ENCODE measurements around the gene SERP2.

Gene SERP2

DNA sequence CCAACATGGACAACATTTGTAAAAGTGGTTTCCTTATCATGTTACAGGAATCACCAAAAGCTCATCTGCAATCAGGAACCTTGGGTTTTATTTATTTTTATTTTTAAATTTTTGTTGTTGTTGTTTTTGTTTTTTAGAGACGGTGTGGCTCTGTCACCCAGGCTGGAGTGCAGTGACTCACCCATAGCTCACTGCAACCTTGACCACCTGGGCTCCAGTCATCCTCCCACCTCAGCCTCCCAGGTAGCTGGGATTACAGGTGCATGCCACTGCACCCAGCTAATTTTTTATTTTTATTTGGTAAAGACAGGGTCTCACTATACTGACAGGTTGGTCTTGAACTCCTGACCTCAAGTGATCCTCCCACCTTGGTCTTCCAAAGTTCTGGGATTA, 13.6 kb upstream of the SERP2 start:
- DNase-seq, result no peak

DNA sequence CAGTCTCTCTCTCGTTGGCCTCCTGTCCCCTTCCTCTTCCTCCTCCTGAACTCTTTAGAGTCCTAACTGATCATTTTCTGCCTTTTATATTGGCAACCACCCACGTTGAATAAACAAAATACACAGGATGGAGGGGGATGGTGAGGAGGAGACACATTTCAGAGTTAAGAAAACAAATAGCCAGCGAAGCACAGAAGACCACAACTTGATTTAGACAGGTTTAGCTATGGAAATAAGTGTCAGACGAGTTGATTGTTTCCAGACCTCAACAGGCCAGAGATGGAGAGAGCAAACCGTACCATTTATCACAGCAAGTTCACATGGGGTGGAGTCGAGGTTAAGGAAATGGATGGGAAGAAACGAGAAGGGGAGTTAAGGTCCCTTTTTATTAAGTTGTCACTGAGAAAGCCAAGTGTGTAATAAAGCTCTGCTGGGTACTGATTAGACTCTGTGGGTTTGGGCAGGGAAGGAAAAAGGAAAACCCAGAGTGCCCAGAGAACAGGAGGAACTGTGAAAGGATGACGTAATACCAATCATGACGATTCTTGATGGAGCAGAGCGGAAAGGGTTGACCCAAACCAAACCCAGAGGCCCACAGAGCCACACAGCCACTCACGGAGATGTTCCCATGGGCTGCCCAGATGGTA, 11.1 kb upstream of the SERP2 start:
- DNase-seq, result no peak

DNA sequence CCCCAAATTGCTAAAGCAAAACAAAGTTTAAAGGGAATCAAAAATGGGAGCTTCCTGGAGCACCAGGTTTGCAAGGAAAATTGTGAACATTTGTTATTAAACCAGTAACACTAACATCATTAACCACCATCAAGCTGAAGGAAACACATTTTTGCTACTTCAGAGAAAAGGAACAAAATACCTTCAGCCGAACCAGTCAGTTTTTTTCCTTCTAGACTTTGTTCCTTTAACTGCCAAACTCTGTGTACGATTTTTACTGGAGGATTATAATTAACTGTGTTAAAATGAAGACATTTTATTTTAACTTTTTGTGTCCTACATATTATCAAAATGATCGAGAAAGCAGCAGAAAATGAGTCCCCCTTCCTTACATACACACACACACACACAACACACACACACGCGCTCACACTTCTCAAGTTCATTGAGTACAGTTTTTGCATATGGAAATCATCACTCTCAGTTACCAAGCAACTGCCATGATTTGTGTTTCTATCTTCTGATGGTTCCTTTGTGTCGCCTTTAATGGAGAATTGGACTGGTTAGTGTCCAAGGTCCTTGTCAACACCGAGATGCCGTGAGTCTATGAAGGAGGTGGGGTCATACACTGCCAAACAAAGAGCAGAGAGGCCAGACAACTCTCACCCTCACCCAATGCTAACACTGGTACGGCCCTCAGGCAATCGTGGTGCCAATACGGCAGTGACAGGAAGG, 9.8 kb upstream of the SERP2 start:
- DNase-seq, result no peak

DNA sequence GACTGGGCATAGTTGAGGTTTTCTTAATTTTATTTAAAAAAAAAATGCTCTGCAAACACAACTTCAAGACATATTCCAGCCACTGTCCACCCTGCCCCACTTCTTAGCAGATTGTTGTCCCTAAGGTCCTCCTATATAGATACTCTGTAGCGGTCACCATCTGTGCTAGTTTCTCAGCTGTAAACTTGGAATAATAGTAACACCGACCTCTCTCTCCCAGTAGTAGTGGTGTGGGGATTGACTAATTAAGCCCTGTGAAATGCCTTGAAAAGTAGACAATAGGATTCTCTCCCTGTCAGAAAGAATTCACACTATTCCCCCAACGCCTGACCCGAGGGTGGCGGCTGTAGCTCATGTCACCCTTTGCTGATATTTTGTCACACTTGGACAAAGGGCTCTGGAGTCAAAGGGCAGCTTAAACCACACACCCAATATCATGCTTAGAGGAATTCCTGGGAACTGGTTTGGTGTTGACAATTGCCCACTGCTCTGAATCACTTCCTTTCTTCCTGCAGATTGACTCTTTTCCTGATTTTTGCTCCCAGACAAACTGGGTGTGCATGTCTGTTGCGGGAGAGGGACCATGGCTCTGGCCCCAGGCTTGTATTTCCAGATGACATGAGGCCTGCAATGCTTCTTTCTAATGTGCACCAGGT, 9.2 kb upstream of the SERP2 start:
- no peak for DNase-seq

DNA sequence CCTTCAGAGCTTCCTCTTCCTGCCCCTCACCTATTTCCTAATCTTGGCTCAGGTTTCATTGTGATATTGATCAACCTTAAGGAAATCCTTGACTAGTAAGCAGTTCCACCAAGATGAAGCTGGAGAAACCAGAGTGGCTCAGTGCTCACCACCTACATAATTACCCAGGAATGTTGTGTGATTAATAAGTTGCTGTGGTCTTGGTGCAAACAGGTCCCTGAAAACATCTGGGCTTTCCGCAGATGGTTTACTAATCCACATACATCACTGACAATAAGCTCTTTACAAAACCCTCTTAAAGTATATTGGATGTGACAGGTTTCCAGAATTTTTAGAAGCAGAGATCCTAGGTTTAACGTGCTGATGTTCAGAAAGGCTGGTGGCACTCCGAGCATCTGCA, 8.6 kb upstream of the SERP2 start:
- no peak for DNase-seq

DNA sequence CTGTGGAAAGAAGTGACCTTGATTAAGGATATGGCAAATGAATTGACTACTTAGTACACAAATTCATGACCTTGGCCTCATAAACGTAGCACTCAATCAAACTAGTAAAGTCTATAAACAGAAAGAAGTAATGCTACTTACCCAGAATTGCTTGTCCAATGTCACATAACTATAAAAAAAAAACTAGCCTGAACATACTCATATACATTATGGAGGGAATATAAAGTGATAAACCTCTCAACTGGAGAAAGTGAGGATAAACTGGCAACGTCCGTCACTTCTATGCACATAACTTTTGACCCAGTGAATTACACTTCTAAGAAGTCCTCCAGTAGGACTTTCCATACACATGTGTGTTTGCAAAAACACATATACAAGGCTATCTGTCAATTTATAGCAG, 7.7 kb upstream of the SERP2 start:
- DNase-seq, result no peak

DNA sequence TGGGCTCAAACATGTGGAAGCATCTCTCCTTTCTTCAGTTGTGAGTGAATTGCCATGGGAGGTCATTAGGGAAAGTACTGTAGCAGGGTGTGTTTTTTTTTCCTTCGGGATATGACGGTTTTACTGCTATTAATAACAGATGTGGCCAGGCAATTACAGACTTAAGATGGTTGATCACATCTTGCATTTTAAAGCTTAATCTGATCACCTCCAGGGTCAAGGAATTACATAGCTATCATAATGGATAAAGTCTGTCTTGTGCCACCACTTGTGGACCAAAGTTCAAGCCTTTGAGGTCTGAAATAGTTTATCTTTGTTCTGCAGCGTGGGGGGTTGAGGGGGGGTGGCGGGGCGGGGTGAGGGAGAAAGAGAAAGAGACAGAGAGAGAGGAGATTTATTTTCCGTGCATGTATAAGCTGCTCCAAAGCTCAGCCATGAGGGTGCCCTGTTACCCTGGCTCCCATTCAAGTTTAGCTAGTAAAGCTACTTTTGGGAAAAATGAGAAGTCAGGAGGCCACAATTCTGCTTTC, 5.5 kb upstream of the SERP2 start:
- no peak for DNase-seq

DNA sequence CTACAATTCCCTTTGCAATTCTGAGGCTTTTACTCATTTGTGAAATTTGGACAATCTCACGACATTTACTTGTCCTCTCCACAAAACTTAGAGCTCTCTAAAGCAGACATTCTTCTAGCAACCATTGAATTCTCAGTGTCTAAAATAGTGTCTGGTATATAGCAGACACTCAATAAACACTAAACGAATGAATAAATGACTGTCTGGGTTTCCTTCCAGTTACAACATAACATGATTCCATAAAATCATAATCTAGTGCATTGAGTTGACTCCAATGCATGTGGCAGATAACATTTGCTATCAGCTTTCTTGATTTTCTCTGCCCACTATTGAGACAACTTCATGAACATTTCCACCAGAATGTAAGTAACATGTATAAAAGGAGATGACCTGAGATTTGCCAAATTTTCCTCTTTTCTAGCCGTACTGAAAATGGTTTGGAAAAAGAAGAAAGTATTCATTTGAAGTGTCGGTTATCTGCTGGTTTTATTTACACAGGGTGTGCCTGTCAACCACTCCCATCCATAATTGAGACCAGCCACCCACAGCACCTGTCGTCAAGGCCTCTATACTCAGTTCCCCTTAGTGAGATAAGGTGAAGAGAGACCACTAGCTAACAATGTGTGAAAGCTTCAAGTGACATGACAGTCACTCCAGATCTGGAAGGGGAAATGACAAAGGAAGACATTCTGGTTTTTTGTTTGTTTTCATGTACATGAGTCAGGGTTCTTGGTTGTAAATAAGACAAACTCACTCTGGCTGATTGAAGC, 4.8 kb upstream of the SERP2 start:
- DNase-seq, result no peak

DNA sequence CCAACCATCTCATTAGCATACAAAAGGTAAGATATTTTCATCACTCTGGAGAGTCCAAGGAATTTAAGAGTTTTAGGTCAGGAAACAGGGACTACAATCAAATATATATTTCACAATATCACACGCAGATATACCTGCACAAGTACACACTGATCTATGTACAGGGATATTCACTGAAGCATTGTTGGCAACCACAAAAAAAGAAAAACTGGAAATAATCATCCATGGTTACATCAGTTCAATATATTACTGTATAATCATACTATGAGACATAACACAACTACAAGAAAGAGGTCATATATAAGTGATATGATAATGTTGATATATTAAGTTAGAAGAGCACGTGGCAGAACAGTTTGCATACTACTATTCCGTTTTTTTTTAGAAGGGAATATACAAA, 2.2 kb upstream of the SERP2 start:
- no peak for DNase-seq

DNA sequence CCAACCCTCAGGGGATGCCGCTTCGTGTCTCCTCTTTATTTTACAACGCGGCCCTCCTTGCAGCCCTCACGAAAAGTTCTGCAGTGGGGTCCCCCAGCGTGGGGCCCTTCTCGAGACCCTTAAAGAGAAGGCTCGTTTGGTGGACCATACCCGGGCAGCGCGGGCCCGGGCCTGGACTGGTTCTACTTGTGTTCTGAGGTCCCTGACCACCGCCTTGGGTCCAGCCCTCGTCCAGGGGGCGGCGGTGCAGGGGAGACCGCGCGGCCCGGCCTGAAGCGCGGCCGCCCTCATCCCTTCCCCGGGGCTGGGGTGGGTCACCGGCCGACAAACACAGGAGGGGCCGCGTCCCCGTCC, 400 bp upstream of the SERP2 start:
- no peak for DNase-seq

DNA sequence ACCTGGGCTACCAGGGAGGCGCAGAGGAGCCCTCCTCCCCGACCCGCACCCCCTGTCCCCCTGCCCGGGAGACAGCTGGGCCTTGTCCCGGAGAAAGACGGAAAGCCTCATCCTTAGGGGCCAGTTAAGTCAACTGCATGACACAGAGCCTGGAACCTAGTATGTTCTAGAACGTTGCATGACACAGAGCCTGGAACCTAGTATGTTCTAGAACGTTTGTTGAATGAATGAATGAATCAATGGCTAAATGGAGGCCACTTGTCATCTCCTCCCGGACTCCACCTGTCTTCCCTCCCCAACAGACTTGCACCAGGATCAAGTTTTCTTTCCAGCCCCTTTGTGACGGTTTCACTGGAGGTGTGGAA, 706 bp downstream of the SERP2 start:
- no peak for DNase-seq

DNA sequence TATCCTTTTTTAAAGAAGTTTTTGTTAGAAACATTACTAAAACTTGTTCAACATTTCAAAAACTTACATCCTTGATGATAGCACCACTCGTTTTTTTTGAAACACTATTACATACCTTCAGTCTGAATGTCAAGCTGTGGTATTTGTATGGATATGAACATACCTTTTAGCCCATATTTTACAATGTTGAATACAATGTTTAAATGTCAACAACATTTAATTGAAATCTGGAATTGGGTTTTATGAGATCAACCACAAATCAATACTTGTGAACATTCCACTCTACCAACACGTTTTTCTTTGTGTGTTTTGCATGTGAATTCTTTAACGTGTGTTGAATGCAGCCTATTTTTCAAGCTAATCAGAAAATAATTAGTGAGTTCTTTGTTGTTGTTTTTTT, 4.7 kb downstream of the SERP2 start:
- DNase-seq, result no peak

DNA sequence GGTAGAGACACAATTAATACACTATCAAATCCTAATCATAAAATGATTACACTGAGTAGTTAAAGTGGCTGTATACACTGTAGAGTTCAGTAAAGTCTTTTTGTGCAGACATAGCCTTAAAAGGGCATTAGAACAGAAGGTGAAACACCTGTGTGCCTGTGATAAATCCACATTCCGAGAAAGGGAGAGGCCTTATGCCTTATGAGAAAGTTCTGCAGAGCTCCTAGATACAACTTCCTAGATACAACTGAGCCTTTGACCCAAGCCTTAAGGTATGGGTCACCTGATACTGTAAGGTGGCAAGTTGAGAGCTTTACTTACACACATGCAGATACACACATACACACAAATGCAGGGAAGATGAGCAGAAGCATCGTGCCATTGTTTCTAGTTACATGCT, 6.3 kb downstream of the SERP2 start:
- no peak for DNase-seq

DNA sequence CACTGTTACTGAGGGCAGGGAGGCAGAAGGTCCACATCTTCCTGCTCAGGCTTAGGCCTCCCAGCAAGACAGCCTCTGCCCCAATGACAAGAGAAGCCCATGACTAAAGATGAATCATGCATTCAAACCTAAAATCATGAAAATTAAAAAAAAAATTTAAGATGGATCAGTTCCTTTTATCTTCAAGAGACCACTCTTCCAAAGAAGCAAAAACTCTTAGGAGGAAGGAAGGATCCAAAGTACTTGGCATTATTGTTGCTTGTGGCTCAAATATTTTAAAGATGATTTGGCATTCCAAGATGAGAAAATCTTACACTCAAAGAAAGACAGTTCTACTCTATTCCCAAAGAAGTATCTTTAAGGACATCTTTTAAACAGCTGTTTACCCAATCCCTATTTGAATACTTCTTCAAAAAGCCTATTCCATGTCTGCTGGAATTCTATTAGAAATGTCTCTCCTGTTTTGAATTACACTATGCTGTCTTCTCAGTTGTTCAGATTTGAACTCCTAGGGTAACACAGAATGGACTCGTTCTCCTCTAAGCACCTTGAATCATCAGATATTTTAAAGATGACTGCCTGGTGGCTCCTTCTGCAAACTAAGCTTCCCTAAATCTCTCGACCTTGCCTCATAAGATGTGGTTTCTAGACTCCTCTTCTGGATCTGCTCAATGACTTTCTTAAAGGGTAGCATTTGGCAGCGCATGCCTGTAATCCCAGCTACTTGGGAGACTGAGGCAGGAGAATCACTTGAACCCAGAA, 7.0 kb downstream of the SERP2 start:
- DNase-seq, result no peak

DNA sequence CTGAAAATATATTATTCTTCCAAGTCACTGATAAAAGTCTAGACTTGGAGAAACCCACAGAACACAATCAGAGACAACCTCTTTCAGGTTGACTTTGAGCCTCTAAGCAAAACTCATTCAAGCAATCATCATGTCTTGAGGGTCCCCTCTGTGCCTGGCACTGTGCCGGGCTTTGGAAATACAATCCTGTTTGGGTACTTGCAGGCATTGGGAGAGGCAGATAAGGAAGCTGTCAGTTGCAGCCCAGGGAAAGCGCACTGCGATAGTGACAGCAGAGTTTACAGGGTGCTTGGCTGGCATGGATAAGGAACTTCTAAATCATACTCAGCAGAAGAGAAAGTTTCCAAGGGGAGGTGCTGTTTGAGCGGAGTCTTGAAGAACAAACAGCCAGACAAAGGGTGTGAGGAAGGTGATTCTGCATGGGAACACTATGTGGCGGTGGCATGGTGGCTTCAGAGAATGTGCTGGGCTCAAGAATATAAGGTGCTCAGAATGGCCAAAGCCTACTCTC, 9.1 kb downstream of the SERP2 start:
- no peak for DNase-seq

DNA sequence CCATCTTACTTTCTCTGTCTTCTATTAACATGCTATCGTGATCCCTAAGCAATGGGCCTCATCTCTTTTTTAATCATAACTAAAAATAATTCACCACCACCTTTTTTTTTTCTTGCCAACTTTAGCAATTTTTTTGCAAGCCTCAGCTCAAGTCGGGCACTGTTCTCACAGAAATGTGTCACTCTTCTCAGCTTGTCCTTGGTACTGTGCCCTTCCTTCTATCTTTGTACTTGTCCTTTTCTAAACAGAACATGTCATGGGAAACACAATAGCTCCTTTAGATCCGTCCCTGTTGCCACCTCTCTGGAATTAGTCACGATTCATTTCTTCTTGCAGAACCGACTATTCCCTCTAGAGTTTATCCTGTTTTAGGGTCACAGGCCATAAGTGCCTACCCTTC, 10.3 kb downstream of the SERP2 start:
- no peak for DNase-seq

DNA sequence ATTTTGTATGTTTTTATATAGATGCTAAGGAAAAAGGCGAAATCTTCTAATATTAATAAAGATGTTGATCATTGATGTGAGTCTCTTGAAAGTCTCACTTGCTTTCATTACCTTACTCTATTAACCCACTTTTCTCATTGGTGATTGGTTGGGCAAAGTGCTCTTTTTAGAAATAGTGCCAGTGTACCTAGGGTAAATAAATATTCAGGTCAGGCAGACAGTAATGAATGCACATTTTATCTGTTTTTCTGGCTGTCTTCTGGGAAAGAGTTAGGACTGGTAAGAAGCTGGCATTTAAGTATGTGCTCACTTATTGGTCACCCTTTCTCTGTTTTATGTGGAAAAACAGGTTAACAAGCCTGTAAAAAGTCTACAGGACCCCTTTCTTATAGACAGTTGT, 11.2 kb downstream of the SERP2 start:
- DNase-seq, result no peak

DNA sequence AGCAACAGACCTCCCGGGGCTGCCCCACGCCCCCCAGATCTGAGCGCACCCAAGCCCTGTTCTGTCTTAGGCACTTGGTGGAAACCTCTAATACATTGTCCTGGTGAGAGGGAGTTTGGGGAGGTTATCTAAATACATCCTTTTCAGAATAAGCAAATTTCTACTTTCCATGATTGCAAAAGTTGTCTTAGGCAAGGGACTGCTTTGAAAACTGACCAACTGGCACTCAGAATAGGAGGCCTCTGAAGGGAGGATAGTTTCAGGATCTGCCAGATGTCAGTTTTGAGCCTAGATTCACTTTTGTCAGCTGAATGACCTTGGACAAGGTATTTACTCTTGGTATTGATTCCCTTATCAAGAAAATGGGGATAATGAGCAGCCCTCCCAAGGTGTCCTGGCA, 11.8 kb downstream of the SERP2 start:
- no peak for DNase-seq

DNA sequence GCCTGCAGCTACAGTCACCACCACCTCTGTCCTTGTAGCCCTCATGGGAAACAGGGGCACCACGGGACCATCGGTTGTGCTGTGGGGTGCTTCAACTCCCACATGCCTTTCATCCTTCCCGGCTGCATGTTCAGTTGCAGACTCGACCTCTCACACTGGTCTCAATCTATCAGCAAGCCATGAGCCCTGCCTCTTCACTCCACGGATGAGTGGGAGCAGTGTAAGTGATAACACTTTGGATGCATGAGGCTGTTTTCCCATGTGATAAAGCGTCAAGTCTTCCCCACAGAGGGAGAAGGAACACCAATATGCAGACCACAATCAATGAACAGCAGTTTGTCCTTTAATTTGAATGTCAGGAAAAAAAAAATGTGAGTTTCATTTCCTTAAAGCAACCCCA, 12.2 kb downstream of the SERP2 start:
- no peak for DNase-seq

DNA sequence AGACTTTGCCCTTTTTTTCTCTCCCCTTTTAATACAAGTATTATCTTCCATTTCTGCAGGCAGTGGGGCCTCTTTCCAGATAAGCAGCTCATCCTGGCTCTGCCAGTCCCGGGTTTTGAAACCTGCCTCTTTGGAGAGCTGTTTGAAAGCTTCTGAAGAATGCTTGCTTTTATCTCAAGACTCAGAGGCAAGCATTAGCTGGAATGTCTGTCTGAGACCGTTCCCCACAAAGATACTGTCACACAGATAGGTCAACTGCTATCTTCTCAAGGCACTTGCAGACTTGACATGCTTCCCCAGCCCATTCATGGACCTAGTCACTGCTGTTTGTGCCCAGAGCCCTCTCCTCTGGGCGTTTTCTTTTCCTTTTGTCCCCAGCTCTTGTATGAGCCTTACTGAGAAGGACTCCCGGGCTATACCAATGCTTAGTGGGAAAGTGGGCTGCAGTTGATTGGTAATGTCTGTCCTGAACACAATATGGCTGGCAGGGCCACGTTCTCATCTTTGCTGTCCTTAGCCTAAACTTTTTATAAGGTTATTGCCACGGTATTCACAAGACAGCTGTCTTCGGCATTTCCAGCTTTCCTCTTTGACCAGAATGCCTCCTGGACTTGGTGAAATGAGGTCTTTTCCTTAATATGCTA, 13.4 kb downstream of the SERP2 start:
- no peak for DNase-seq

DNA sequence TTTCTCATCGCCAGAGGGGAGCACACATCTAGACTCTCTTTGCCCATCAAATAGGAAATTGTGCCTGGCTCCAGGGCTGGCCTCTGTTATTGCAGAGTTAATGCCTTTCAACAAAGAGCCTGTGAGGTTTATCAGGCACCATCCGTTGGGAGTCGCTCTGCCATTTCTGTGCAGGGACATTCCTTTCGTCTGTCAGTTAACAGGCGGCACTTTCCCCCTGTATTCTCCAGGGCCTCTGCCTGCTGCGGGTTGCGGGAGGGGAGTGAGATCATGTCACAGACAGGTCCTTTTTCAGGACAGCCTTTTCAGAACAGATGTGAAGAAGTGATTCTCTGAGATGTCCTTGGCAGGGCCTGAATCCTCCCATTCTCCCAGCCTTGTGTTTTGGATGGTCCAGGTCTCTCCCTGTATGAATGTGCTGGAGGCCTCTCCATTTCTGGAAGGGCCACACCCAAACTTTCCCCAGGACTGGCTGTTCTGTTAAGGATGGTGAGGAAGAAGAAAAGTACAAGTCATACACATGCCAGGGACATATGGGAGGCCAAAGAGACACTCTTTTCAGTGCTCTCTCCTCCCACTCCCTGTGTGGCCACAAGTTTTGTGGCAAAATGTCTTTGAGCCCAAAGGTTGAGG, 14.9 kb downstream of the SERP2 start:
- DNase-seq, result no peak

Measured in activated CD4-positive, alpha-beta T cell treated with anti-CD3 and anti-CD28 coated beads, Interleukin-2, amount 50 U/mL, for 48 hours (primary cell).